Natural killer cell (primary cell): ENCODE results near the gene TLE6. TPM values are rescaled to one million over a fixed set of nuclear protein-coding genes. Genes with fewer than 3 reads are reported as not detected.
A peak's percentile ranks its signal among the peaks of the same experiment; 100 is the strongest.

ENCODE experiments used
- ATAC-seq, 3 donors: fragments of 150-1000 bp in 2 of 3; fragments of 200-7000 bp in 1 of 3; cut with Tn5 transposase; 1 replicate in 1 of 3; 2 replicates in 2 of 3; pipeline ENCODE4 v1.10.0; 2021; ENCODE audit warnings: mild to moderate bottlenecking in 2 of 3, moderate library complexity in 2 of 3
- DNase-seq, 2 donors: peaks; one replicate each; pipeline versions ENCODE4 v3.0.0 to v3.0.0-alpha.2; 2013 to 2021; ENCODE audit warnings: mixed read lengths in 1 of 2
- H3K27ac ChIP-seq: one replicate; pipeline ENCODE4 v1.5.1; 2013; ENCODE audit warnings: mild to moderate bottlenecking, low read length
- H3K27me3 ChIP-seq: one replicate; pipeline ENCODE4 v1.6.1; 2013; ENCODE audit warnings: low read length; ENCODE audit not compliant: control insufficient read depth, insufficient read depth
- H3K36me3 ChIP-seq: one replicate; pipeline ENCODE4 v1.6.1; 2013; ENCODE audit warnings: low read length; ENCODE audit not compliant: control insufficient read depth, insufficient read depth
- H3K4me1 ChIP-seq: one replicate; pipeline ENCODE4 v1.6.1; 2013; ENCODE audit warnings: low read length; ENCODE audit not compliant: control insufficient read depth, insufficient read depth
- H3K4me3 ChIP-seq: one replicate; pipeline ENCODE4 v1.5.1; 2013; ENCODE audit warnings: low read length
- H3K9me3 ChIP-seq: one replicate; pipeline ENCODE4 v1.6.1; 2013; ENCODE audit warnings: low read length; ENCODE audit not compliant: control insufficient read depth, insufficient read depth
- H3K27ac Mint-ChIP-seq, 2 donors: one replicate each; pipeline ENCODE4 v1.8.0; 2022; ENCODE audit warnings: mild to moderate bottlenecking in 2 of 2, mixed read lengths in 2 of 2, moderate library complexity in 1 of 2
- H3K27me3 Mint-ChIP-seq, 2 donors: one replicate each; pipeline ENCODE4 v1.8.0; 2022; ENCODE audit warnings: low read depth in 2 of 2, mixed read lengths in 2 of 2
- H3K36me3 Mint-ChIP-seq: one replicate; pipeline ENCODE4 v1.8.0; 2022; ENCODE audit warnings: mixed read lengths
- H3K4me1 Mint-ChIP-seq, 2 donors: one replicate each; pipeline ENCODE4 v1.8.0; 2022; ENCODE audit warnings: mixed read lengths in 2 of 2
- H3K4me3 Mint-ChIP-seq: one replicate; pipeline ENCODE4 v1.8.0; 2022; ENCODE audit warnings: mild to moderate bottlenecking, moderate library complexity, mixed read lengths
- H3K9me3 Mint-ChIP-seq, 2 donors: one replicate each; pipeline ENCODE4 v1.8.0; 2022; ENCODE audit warnings: mixed read lengths in 2 of 2
- CTCF ChIP-seq: fragments of 200-600 bp; IDR thresholded peaks from one replicate; pipeline ENCODE4 v1.8.0; 2022; ENCODE audit warnings: antibody characterized with exemption
- WGBS: methylation state at CpG from one replicate; pipeline ENCODE4 v1.1.7; 2013; ENCODE audit warnings: missing lambda C conversion rate; ENCODE audit not compliant: insufficient coverage; 5-methylcytosine and 5-hydroxymethylcytosine counted together
- intact Hi-C: fragments of 100-400 bp; cut with micrococcal nuclease; formaldehyde crosslinking; loops from one replicate; pipeline ENCODE4 v1.14.2; 2022
- total RNA-seq, 4 donors: library from RNA; stranded (reverse); fragments of 120-200 nt in 1 of 4; gene quantifications; one replicate each; pipeline versions ENCODE4 v1.2.3 to v1.2.4, GENCODE V29; 2013 to 2022

Gene TLE6
- total RNA-seq, 3 donors from 2014 or later (not counting 1 experiment from before 2014, with no cell fraction given) = 0.49 to 2.2 TPM; not detected in 1

- ATAC-seq = no peak
- Mint-ChIP-seq H3K36me3 (no peaks in the 10 kb centered on the region), H3K27me3 (peaks cover 0 to 5% of the 10 kb centered on the region in 2 donors), H3K4me1 (peaks cover 0 to 6% of the 10 kb centered on the region in 2 donors), H3K9me3 (no peaks in the 10 kb centered on the region), H3K27ac (no peak overlapping the region), H3K4me3 (no peak overlapping the region)
- intact Hi-C loops = no loop called here
- Histone ChIP-seq H3K4me3 (no peak overlapping the region), H3K9me3 (no peaks in the 10 kb centered on the region), H3K36me3 (no peaks in the 10 kb centered on the region), H3K4me1 (no peaks in the 10 kb centered on the region), H3K27ac (no peak overlapping the region), H3K27me3 (no peaks in the 10 kb centered on the region)
- TF ChIP-seq CTCF = no peak
- DNase-seq = peak in 1 of 2 donors; percentile 5
- WGBS = 16% methylated on average over 35 of the region's 40 CpGs
Measured at GRCh38 chr19:3041761-3042620, 64.6 kb downstream of the TLE6 start.

DNA sequence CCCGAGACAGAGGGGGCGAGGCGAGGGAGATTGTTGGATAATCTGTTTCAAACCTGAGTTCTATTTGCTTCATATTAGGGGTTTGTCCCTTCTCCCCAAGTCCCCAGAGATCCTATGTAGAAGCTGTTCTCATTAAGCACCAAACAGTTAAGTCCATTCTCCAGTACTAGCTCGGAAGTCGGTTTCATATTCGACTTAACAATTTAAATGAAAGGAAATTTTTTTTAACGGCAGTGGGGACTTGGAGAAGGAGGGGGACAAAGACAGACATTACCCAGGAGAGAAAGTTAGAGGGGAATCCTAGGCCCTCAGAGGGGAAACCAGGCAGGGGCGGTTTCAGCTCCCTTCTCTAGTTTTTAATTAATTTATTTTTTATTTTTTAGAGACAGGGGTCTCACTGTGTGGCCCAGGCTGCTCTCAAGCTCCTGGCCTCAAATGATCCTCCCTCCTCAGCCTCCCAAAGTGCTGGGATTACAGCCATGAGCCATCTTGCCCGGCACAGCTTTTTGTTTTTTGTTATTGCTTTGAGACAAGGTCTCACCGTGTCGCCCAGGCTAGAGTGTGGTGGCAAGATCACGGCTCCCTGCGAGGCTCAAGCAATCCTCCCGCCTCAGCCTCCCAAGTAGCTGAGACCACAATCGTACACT, 65.4 kb downstream of the TLE6 start:
- H3K9me3 Mint-ChIP-seq = no peaks in the 10 kb centered on the region
- no peak overlapping the region for H3K27ac Mint-ChIP-seq
- H3K9me3 ChIP-seq = no peaks in the 10 kb centered on the region
- no peaks in the 10 kb centered on the region for H3K36me3 Mint-ChIP-seq
- ATAC-seq (no peak), DNase-seq (peak in 1 of 2 donors; percentile 32)
- no peaks in the 10 kb centered on the region for H3K36me3 ChIP-seq
- H3K4me1 Mint-ChIP-seq = peaks cover 5 to 11% of the 10 kb centered on the region in 2 donors
- TF ChIP-seq CTCF = no peak
- H3K27ac ChIP-seq = no peak overlapping the region
- no peak overlapping the region for H3K4me3 Mint-ChIP-seq
- H3K4me1 ChIP-seq = peaks cover 6% of the 10 kb centered on the region
- no peak overlapping the region for H3K4me3 ChIP-seq
- intact Hi-C loops = no loop called here
- WGBS = 51% methylated on average over 13 of the region's 15 CpGs
- peaks cover 0 to 8% of the 10 kb centered on the region in 2 donors for H3K27me3 Mint-ChIP-seq
- H3K27me3 ChIP-seq = no peaks in the 10 kb centered on the region

Other genes with a start within 250 kb of the TLE6 start
- 10 to 100 TPM; 14.8 to 29.4 (median 19.6) TPM for gene SLC39A3, start 237.5 kb upstream of the TLE6 start, total RNA-seq
- gene SGTA, start 194.3 kb upstream of the TLE6 start, total RNA-seq = 10 to 100 TPM; 35.2 to 38.1 (median 36.2) TPM
- gene THOP1, start 192.1 kb upstream of the TLE6 start, total RNA-seq = 10 to 100 TPM; 31.6 to 44.0 (median 33.4) TPM
- gene ZNF554, start 157.7 kb upstream of the TLE6 start, total RNA-seq = 1 to 10 TPM; 3.4 to 5.6 (median 3.7) TPM
- 1 to 10 TPM; 2.0 to 4.6 (median 2.9) TPM for gene ZNF555, start 136.1 kb upstream of the TLE6 start, total RNA-seq
- not detected for gene ZNF556, start 110.2 kb upstream of the TLE6 start, total RNA-seq
- 1 to 10 TPM; 4.4 to 7.5 (median 4.7) TPM for gene ZNF57, start 76.6 kb upstream of the TLE6 start, total RNA-seq
- gene ZNF77, start 32.6 kb upstream of the TLE6 start, total RNA-seq = 1 to 10 TPM; 6.0 to 9.2 (median 6.8) TPM
- 1 to 10 TPM; 6.1 to 8.8 (median 8.2) TPM for gene TLE2, start 51.7 kb downstream of the TLE6 start, total RNA-seq
- gene TLE5, start 84.9 kb downstream of the TLE6 start, total RNA-seq = 1,000 to 10,000 TPM in 1 of 3 donors, 100 to 1,000 TPM in 2; 943 to 1,012 (median 968) TPM
- under 1 TPM; 0.24 to 0.60 (median 0.29) TPM for gene GNA11, start 116.8 kb downstream of the TLE6 start, total RNA-seq
- 10 to 100 TPM in 1 of 3 donors, 1 to 10 TPM in 2; 3.9 to 10.4 (median 8.4) TPM for gene GNA15, start 158.5 kb downstream of the TLE6 start, total RNA-seq
- gene S1PR4, start 201.2 kb downstream of the TLE6 start, total RNA-seq = 10 to 100 TPM; 37.1 to 60.4 (median 51.7) TPM
- 10 to 100 TPM; 39.6 to 61.4 (median 49.0) TPM for gene NCLN, start 208.4 kb downstream of the TLE6 start, total RNA-seq
- gene CELF5, start 247.1 kb downstream of the TLE6 start, total RNA-seq = under 1 TPM in 2 of 3 donors, not detected in 1; 0.41 to 0.83 TPM